H1 (cell line): ENCODE measurements around the gene SPOCK2. TPM values are rescaled to one million over a fixed set of nuclear protein-coding genes. Genes with fewer than 3 reads are reported as not detected.

Experiments used
- CTCF ChIA-PET: fragments of 300-600 bp; sonication (Branson Sonifier 250); formaldehyde crosslinking; loops from one replicate; lab custom pipeline; 2021; ENCODE audit not compliant: partially characterized antibody; lab: Charles Lee
- POLR2A ChIA-PET: fragments of 300-600 bp; sonication (Branson Sonifier 250); formaldehyde crosslinking; loops from one replicate; lab custom pipeline; 2021; ENCODE audit warnings: inconsistent platforms; ENCODE audit not compliant: partially characterized antibody; lab: Charles Lee
- DNase-seq, 2 experiments: peaks; one replicate each; pipeline versions ENCODE4 v3.0.0 to v3.0.0-alpha.2; 2010 to 2022; ENCODE audit warnings: low spot score in 2 of 2, low read depth in 1 of 2, mixed read lengths in 1 of 2
- FAIRE-seq: peaks from 2 replicates; lab custom pipeline; 2011; peaks lifted over from hg19 to GRCh38; lab: Jason Lieb, UNC
- H2AFZ ChIP-seq: 2 replicates; pipeline ENCODE4 v1.8.1; 2012; ENCODE audit warnings: low read length, inconsistent platforms
- H2AK5ac ChIP-seq: 2 replicates; pipeline ENCODE4 v1.6.1; 2013; ENCODE audit warnings: low read depth, low read length
- H2BK120ac ChIP-seq: replicated peaks from 2 replicates; pipeline ENCODE3; 2013; ENCODE audit warnings: low read depth, low read length, inconsistent platforms
- H2BK12ac ChIP-seq: 2 replicates; pipeline ENCODE4 v1.6.1; 2013; ENCODE audit warnings: low read depth, low read length
- H2BK15ac ChIP-seq: 2 replicates; pipeline ENCODE4 v1.6.1; 2013; ENCODE audit warnings: low read length
- H2BK20ac ChIP-seq: 2 replicates; pipeline ENCODE4 v1.6.1; 2013; ENCODE audit warnings: low read length
- H2BK5ac ChIP-seq: 2 replicates; pipeline ENCODE4 v1.6.1; 2013; ENCODE audit warnings: low read depth, low read length
- H3K14ac ChIP-seq: 2 replicates; pipeline ENCODE4 v1.6.1; 2013; ENCODE audit warnings: inconsistent platforms; ENCODE audit not compliant: insufficient read length
- H3K18ac ChIP-seq: 2 replicates; pipeline ENCODE4 v1.6.1; 2013; ENCODE audit warnings: low read length; ENCODE audit errors: extremely low read depth
- H3K23ac ChIP-seq: 2 replicates; pipeline ENCODE4 v1.6.1; 2013; ENCODE audit warnings: inconsistent platforms; ENCODE audit not compliant: insufficient read length
- H3K23me2 ChIP-seq: 2 replicates; pipeline ENCODE4 v1.6.1; 2013; ENCODE audit warnings: low read depth, low read length
- H3K27ac ChIP-seq: 2 replicates; pipeline ENCODE4 v1.6.1; 2011; ENCODE audit warnings: low read depth, low read length, inconsistent platforms
- H3K27me3 ChIP-seq, 4 experiments: replicated peaks in 1 of 4; 1 replicate in 1 of 4; 2 replicates in 3 of 4; pipeline versions ENCODE4 v1.6.1 to v1.8.1; 2011 to 2013; ENCODE audit warnings: low read length in 3 of 4, mild to moderate bottlenecking in 3 of 4, inconsistent platforms in 2 of 4, mixed read lengths in 2 of 4, moderate library complexity in 1 of 4; ENCODE audit not compliant: control insufficient read depth in 3 of 4, insufficient read depth in 3 of 4; ENCODE audit errors: extremely low read depth in 1 of 4
- H3K36me3 ChIP-seq, 4 experiments: 2 replicates each; pipeline versions ENCODE4 v1.6.1 to v1.8.1; 2011 to 2013; ENCODE audit warnings: mild to moderate bottlenecking in 4 of 4, low read length in 3 of 4, moderate library complexity in 2 of 4, control low read depth in 1 of 4, inconsistent platforms in 1 of 4; ENCODE audit not compliant: insufficient read depth in 4 of 4, control insufficient read depth in 2 of 4
- H3K4ac ChIP-seq: replicated peaks from 2 replicates; pipeline ENCODE3; 2013; ENCODE audit warnings: low read length, low read depth, mixed read lengths, inconsistent platforms; ENCODE audit not compliant: insufficient read length
- H3K4me1 ChIP-seq, 4 experiments: replicated peaks in 1 of 4; 1 replicate in 1 of 4; 2 replicates in 3 of 4; pipeline versions ENCODE4 v1.6.1 to v1.8.1; 2011 to 2013; ENCODE audit warnings: low read length in 3 of 4, inconsistent platforms in 2 of 4, mixed read lengths in 1 of 4; ENCODE audit not compliant: insufficient read depth in 4 of 4, control insufficient read depth in 3 of 4
- H3K4me2 ChIP-seq, 2 experiments: 2 replicates each; pipeline versions ENCODE4 v1.6.1 to v1.8.1; 2011 to 2013; ENCODE audit warnings: low read depth in 2 of 2, low read length in 2 of 2, control low read depth in 1 of 2, inconsistent platforms in 1 of 2, mild to moderate bottlenecking in 1 of 2; ENCODE audit not compliant: insufficient read depth in 1 of 2
- H3K4me3 ChIP-seq, 4 experiments: fragments of 200-600, 300-600 bp in 1 of 4; sonication (generic), shearing (Covaris generic), sonication (Bioruptor Twin) in 1 of 4; 2 replicates each; pipeline versions ENCODE4 v1.5.1 to v1.8.1; 2011 to 2016; ENCODE audit warnings: low read length in 4 of 4, low read depth in 3 of 4, control low read depth in 2 of 4, inconsistent platforms in 2 of 4, mild to moderate bottlenecking in 2 of 4, mixed read lengths in 1 of 4, moderate library complexity in 1 of 4; ENCODE audit not compliant: insufficient read depth in 2 of 4; ENCODE audit errors: extremely low read depth in 1 of 4
- H3K56ac ChIP-seq: replicated peaks from 2 replicates; pipeline ENCODE3; 2013; ENCODE audit warnings: low read depth, mild to moderate bottlenecking, mixed read lengths, low read length, inconsistent platforms; ENCODE audit not compliant: insufficient read length
- H3K79me1 ChIP-seq: 2 replicates; pipeline ENCODE4 v1.6.1; 2013; ENCODE audit warnings: low read depth, low read length, control low read depth
- H3K79me2 ChIP-seq, 2 experiments: 2 replicates each; pipeline versions ENCODE4 v1.6.1 to v1.8.1; 2012 to 2013; ENCODE audit warnings: low read length in 2 of 2, mild to moderate bottlenecking in 2 of 2, inconsistent platforms in 1 of 2; ENCODE audit not compliant: insufficient read depth in 2 of 2, control insufficient read depth in 1 of 2
- H3K9ac ChIP-seq, 4 experiments: replicated peaks in 1 of 4; 1 replicate in 1 of 4; 2 replicates in 3 of 4; pipeline versions ENCODE4 v1.6.1 to v1.8.1; 2011 to 2013; ENCODE audit warnings: low read depth in 3 of 4, low read length in 3 of 4, control low read depth in 2 of 4, mild to moderate bottlenecking in 2 of 4, moderate library complexity in 2 of 4, inconsistent platforms in 1 of 4; ENCODE audit errors: extremely low read depth in 1 of 4
- H3K9me3 ChIP-seq, 2 experiments: 2 replicates each; pipeline versions ENCODE4 v1.6.1 to v1.8.1; 2012 to 2013; ENCODE audit warnings: mild to moderate bottlenecking in 2 of 2, moderate library complexity in 2 of 2, control low read depth in 1 of 2, inconsistent platforms in 1 of 2, low read depth in 1 of 2, low read length in 1 of 2, mixed read lengths in 1 of 2; ENCODE audit not compliant: insufficient read depth in 2 of 2
- H4K20me1 ChIP-seq, 2 experiments: replicated peaks in 1 of 2; 2 replicates each; pipeline versions ENCODE3 to v1.8.1; 2011 to 2013; ENCODE audit warnings: inconsistent platforms in 2 of 2, low read length in 2 of 2, mild to moderate bottlenecking in 1 of 2; ENCODE audit not compliant: insufficient read depth in 2 of 2, control insufficient read depth in 1 of 2
- H4K5ac ChIP-seq: 2 replicates; pipeline ENCODE4 v1.6.1; 2013; ENCODE audit warnings: low read length, low read depth, mixed read lengths, inconsistent platforms; ENCODE audit not compliant: insufficient read length
- H4K8ac ChIP-seq: 2 replicates; pipeline ENCODE4 v1.8.0; 2013; ENCODE audit warnings: mild to moderate bottlenecking, moderate library complexity, low read length, inconsistent platforms; ENCODE audit not compliant: insufficient read depth; ENCODE audit errors: extremely low read depth
- H4K91ac ChIP-seq: replicated peaks from 2 replicates; pipeline ENCODE3; 2013; ENCODE audit warnings: low read length, mixed read lengths, inconsistent platforms; ENCODE audit not compliant: insufficient read length
- TBP ChIP-seq: IDR thresholded peaks from 2 replicates; pipeline ENCODE4 v1.6.1; 2011; ENCODE audit warnings: low read depth, low read length, improper control_type of control experiment
- YY1 ChIP-seq: IDR thresholded peaks from 2 replicates; pipeline ENCODE4 v1.6.1; 2011; ENCODE audit warnings: low read depth, mild to moderate bottlenecking, low read length
- WGBS, 2 experiments: shearing (Covaris generic) in 1 of 2; methylation state at CpG; one replicate each; pipeline versions ENCODE4 v1.1.6 to v1.1.7; 2013 to 2015; ENCODE audit warnings: low lambda C conversion rate in 2 of 2, mixed read lengths in 2 of 2, inconsistent platforms in 1 of 2, low coverage in 1 of 2, missing lambda C conversion rate in 1 of 2; ENCODE audit not compliant: insufficient replicate concordance in 2 of 2, insufficient coverage in 1 of 2, insufficient read length in 1 of 2; ENCODE audit errors: extremely low coverage in 1 of 2, missing lambda C conversion rate in 1 of 2; 5-methylcytosine and 5-hydroxymethylcytosine counted together
- polyA plus RNA-seq, 7 experiments: library from polyadenylated mRNA; depleted of rRNA in 3 of 7; stranded (reverse) in 5 of 7; unstranded in 2 of 7; fragments of >200 nt in 5 of 7; fragments of 200-250 nt in 2 of 7; gene quantifications; 1 replicate in 5 of 7; 2 replicates in 1 of 7; 4 replicates in 1 of 7; pipeline versions ENCODE4 v1.2.1 to v1.2.3, GENCODE V29; 2011 to 2013; ENCODE audit warnings: missing spikeins in 2 of 7, mixed read lengths in 2 of 7
- total RNA-seq: library from RNA; stranded (reverse); fragmentation: NEBNext Ultra II Directional; extraction: Animal tissue kit (Norgen Biotek cat#: 25700); gene quantifications from 2 replicates; pipeline ENCODE4 v1.2.1, GENCODE V29; 2021
- TF ChIP-seq, protein P1 (sequence below): IDR thresholded peaks from 2 replicates; pipeline ENCODE4 v1.6.1; 2012; ENCODE audit warnings: inconsistent platforms

SPOCK2 gene
- total and polyA plus RNA-seq, 2 of the 8 experiments (the other 6 are each of a cell fraction or from before 2014, with no cell fraction given), result 1.5 to 1.9 TPM

DNA sequence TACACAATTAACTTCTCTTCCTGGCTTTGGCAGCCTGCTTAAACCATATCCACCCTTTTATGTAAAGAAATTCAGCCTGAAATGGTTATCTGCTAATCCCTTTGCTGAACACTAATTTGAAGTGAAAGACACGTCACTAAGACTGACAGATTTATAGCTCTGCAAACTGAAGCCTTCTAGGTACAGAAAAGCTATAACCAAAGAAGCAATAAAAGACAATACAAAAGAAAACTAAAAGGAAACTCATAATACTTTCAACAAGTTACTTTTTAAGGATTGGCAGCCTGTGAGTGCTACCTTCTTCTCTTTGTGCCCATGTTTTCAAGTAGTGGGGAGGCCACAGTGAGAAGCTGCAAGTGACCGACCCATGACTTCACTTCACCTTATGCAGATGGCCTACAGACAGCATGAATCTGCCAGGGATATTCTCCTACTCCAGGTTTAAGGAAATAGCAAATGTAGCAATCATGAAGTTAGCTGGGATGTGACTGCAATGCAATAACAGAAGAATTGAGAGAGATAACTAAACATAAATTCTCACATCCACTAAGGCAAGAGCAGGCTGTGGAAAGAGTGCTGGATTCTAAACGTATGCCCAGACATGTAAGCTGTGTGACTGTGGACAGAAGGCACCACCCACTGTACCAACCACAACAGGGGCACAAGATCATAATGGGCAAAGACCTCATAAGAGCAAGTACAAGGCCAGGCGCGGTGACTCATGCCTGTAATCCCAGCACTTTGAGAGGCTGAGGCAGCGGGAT, 10.7 kb upstream of the SPOCK2 start:
- no peak overlapping the region for H3K56ac ChIP-seq
- ChIA-PET CTCF (interaction anchor here (0.7 to 2.2 kb wide), 4 partner anchors 20 to 230 kb away, joined by 3 to 4 read pairs (median 3); no protein-coding TSS in a partner anchor), POLR2A (interaction anchor here (1.2 kb wide), 1 partner anchor 174 kb away, joined by 4 read pairs; the partner anchor contains the start of gene DDIT4)
- H2BK15ac ChIP-seq, result no peak overlapping the region
- DNase-seq (no peak), FAIRE-seq (no peak)
- no peak overlapping the region for H2AFZ ChIP-seq
- H2BK120ac ChIP-seq, result no peak overlapping the region
- no peaks in the 10 kb centered on the region for H4K20me1 ChIP-seq
- H2AK5ac ChIP-seq, result no peak overlapping the region; the same call in 1 of the 2 replicates
- no peak overlapping the region for H4K91ac ChIP-seq
- no peak overlapping the region for H2BK20ac ChIP-seq
- no peaks in the 10 kb centered on the region for H3K27me3 ChIP-seq
- no peaks in the 10 kb centered on the region for H3K9me3 ChIP-seq
- H4K8ac ChIP-seq, result no peak overlapping the region
- H3K4me1 ChIP-seq, result no peaks in the 10 kb centered on the region
- no peak overlapping the region for H3K4me2 ChIP-seq
- no peak overlapping the region for H2BK12ac ChIP-seq
- no peaks in the 10 kb centered on the region for H3K23me2 ChIP-seq
- peaks cover 0 to 7% (median 2%) of the 10 kb centered on the region in 4 experiments; a peak in 4 of 8 replicates for H3K36me3 ChIP-seq
- H3K23ac ChIP-seq, result no peak overlapping the region
- no peaks in the 10 kb centered on the region for H3K79me1 ChIP-seq
- no peak overlapping the region for H3K27ac ChIP-seq
- no peak overlapping the region for H4K5ac ChIP-seq
- H3K9ac ChIP-seq, result no peak overlapping the region
- no peak overlapping the region for H3K4me3 ChIP-seq
- no peaks in the 10 kb centered on the region for H3K79me2 ChIP-seq
- no peak overlapping the region for H2BK5ac ChIP-seq
- no peak for TF ChIP-seq TBP
- TF ChIP-seq, protein P1, sequence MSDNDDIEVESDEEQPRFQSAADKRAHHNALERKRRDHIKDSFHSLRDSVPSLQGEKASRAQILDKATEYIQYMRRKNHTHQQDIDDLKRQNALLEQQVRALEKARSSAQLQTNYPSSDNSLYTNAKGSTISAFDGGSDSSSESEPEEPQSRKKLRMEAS, result no peak
- no peak for TF ChIP-seq YY1
- no peak overlapping the region for H3K18ac ChIP-seq
- 90% methylated on average over 6 of the region's 6 CpGs; no CpG with 5 or more reads in 1 of the 2 experiments for WGBS, 2 experiments
- H3K4ac ChIP-seq, result no peak overlapping the region
- H3K14ac ChIP-seq, result no peak overlapping the region
